ENCODE measurements around the gene RAB13.
"Not testable (repeated sequence)": the region's sequence is repeated elsewhere in the genome, so short reads cannot be mapped to it uniquely, and the experiment has no call there.

Gene RAB13

GRCh38 chr1:153979091-153979490 lies 7.0 kb downstream of the RAB13 start:
- Histone ChIP-seq H3K4me1 (ENCODE audit: control extremely low read depth in 1 of 4, control insufficient read depth in 4 of 4, insufficient read depth in 4 of 4, low read length in 3 of 4) (peaks cover 4 to 33% (median 21%) of the 10 kb centered on the region in 4 experiments), H3K4me3 (ENCODE audit: control insufficient read depth in 1 of 7, extremely low read depth in 1 of 7, insufficient read depth in 4 of 7, low read depth in 2 of 7, low read length in 6 of 7) (peak overlapping the region in 1 of 7 experiments; percentile 98), H3K36me3 (ENCODE audit: control insufficient read depth in 4 of 4, insufficient read depth in 4 of 4, low read length in 3 of 4) (peaks cover 6 to 19% (median 17%) of the 10 kb centered on the region in 4 experiments)
- not testable (repeated sequence) for DNase-seq; H3K9me3 ChIP-seq (ENCODE audit: control extremely low read depth in 1 of 5, control insufficient read depth in 4 of 5, insufficient read depth in 2 of 5, low read depth in 1 of 5, low read length in 4 of 5); H3K27ac ChIP-seq (ENCODE audit: insufficient read depth in 1 of 2, low read depth in 1 of 2, low read length in 2 of 2, poor library complexity in 1 of 2, severe bottlenecking in 2 of 2); H3K27me3 ChIP-seq (replicated peaks in 2 of 5; ENCODE audit: control insufficient read depth in 4 of 5, insufficient read depth in 5 of 5, low read length in 4 of 5)
- over 99% methylated on average over 12 of the region's 12 CpGs for WGBS (ENCODE audit: insufficient coverage)
- CTCF ChIA-PET: interaction anchor here (0.8 to 9.1 kb wide), 5 partner anchors 7 to 182 kb away, joined by 3 to 65 read pairs (median 8); partner anchors contain the start of genes CREB3L4, DENND4B and RAB13
- POLR2A ChIA-PET: interaction anchor here (0.6 to 2.7 kb wide), 2 partner anchors 11 to 237 kb away, joined by 3 to 10 read pairs; partner anchors contain the start of gene RPS27

DNA sequence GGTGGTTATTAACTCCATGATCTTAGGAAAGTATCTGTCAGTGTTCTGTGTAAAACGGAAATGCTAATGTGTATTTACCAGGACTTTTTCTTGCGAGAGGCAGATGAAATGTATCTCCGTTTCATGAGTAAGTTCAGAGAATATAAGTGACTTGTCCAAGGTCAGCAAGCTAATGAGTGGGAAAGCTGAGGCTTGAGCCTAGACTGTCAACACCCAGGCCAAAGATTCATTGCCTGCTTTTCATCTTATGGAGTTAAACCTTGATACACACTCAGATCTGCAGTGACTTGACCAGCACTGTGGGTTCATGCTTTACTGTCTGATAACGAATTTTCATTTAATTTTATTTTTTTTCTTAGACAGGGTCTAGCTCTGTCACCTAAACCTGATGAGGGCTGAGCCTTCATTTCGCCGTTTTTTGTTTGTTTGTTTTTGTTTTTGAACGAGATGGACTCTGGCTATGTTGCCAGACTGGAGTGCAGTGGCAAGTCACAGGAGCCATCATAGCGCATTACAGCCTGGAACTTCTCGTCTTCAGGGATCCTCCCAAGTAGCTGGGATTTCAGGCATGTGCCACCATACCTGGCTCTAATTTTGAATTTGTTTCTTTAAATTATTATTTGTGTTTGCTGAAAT lies 7.7 kb downstream of the RAB13 start:
- peak overlapping the region in 1 of 2 experiments; percentile 93 for H3K27ac ChIP-seq (ENCODE audit: insufficient read depth in 1 of 2, low read depth in 1 of 2, low read length in 2 of 2, poor library complexity in 1 of 2, severe bottlenecking in 2 of 2)
- 84% methylated on average over 6 of the region's 9 CpGs for WGBS (ENCODE audit: insufficient coverage)
- ChIA-PET POLR2A (interaction anchor here (0.6 to 2.7 kb wide), 4 partner anchors 11 to 238 kb away, joined by 3 to 25 read pairs (median 9); partner anchors contain the start of genes CREB3L4, DENND4B and RPS27), CTCF (interaction anchor here (0.6 to 9.1 kb wide), 11 partner anchors 8 to 245 kb away, joined by 3 to 65 read pairs (median 6); partner anchors contain the start of genes CREB3L4, DENND4B, RAB13 and SLC39A1)
- H3K36me3 ChIP-seq (ENCODE audit: control insufficient read depth in 4 of 4, insufficient read depth in 4 of 4, low read length in 3 of 4): peaks cover 11 to 26% (median 23%) of the 10 kb centered on the region in 4 experiments
- peak overlapping the region in 6 of 7 experiments; percentile 80 to 98 (median 90) for H3K4me3 ChIP-seq (ENCODE audit: control insufficient read depth in 1 of 7, extremely low read depth in 1 of 7, insufficient read depth in 4 of 7, low read depth in 2 of 7, low read length in 6 of 7)
- H3K9me3 ChIP-seq (ENCODE audit: control extremely low read depth in 1 of 5, control insufficient read depth in 4 of 5, insufficient read depth in 2 of 5, low read depth in 1 of 5, low read length in 4 of 5): no peaks in the 10 kb centered on the region
- no peaks in the 10 kb centered on the region for H3K27me3 ChIP-seq (replicated peaks in 2 of 5; ENCODE audit: control insufficient read depth in 4 of 5, insufficient read depth in 5 of 5, low read length in 4 of 5)
- H3K4me1 ChIP-seq (ENCODE audit: control extremely low read depth in 1 of 4, control insufficient read depth in 4 of 4, insufficient read depth in 4 of 4, low read length in 3 of 4): peaks cover 4 to 32% (median 20%) of the 10 kb centered on the region in 4 experiments
- DNase-seq: no peak

DNA sequence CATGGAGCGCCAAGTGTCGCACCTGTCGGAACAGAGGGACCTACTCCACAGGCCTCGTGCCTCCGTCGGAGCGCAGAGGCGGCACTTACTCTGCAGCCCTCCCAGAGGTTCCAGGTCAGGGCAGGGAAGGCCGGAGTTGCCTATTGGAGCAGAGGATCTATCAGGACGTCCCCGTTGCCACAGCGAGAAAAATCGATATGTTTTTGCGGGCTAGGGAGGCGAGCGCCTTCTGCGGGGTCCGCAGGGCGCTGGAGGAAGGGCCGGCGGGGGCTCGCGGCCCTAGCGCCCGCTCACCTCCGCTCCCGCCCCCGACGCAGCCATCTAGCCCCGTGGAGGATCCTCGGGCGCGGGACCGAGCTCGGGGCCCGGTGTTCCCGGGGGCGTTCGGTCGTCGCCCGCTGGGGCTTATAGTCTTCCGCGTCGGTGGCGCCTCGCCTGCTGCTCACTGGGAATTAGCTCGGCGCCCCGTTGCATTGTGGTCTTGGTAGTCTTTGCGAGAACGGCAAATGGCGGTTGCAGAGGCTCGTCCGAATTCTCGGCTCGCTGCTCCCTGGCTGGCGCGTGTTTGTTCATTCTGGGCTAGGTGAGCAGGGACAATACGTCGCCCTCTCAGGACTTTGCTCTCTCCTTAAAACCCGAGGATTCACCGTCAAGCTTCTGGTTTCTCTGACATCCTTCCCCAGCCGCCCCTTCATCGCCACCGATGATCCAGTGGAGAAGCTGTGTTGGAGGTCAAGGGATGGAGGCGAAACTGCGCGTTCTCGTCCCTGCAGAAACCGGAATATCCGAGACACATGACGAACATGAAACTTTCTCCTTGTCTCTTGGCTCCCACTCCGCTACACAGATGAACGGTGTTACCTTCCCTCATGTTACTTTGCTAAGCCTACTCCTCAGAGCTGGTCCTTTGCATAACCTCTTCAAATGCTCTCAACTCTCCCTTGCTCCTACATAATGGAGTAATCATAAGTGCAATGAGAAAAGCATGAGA lies 8.6 kb downstream of the RAB13 start, which contains the start of gene JTB:
Gene JTB, minus strand, starts transcription at position 425 of the 991 bp plus-strand sequence. Its CDS starts 422 bp downstream, at position 3.
- DNase-seq: peak; percentile 78 to 91 (median 88)
- ChIA-PET POLR2A (interaction anchor here (0.5 to 2.7 kb wide), 7 partner anchors 8 to 1514 kb away, joined by 3 to 25 read pairs (median 6); partner anchors contain the start of genes CREB3L4, DENND4B, RAB13 and RPS27), CTCF (interaction anchor here (0.5 to 9.1 kb wide), 12 partner anchors 9 to 279 kb away, joined by 3 to 65 read pairs (median 5); partner anchors contain the start of genes CREB3L4, DENND4B, RAB13 and SLC39A1)
- Histone ChIP-seq H3K27ac (ENCODE audit: insufficient read depth in 1 of 2, low read depth in 1 of 2, low read length in 2 of 2, poor library complexity in 1 of 2, severe bottlenecking in 2 of 2) (peak within 1 kb of the TSS; percentile 75 to 93), H3K36me3 (ENCODE audit: control insufficient read depth in 4 of 4, insufficient read depth in 4 of 4, low read length in 3 of 4) (peaks cover 11 to 32% (median 26%) of the 10 kb centered on the region in 4 experiments), H3K4me3 (ENCODE audit: control insufficient read depth in 1 of 7, extremely low read depth in 1 of 7, insufficient read depth in 4 of 7, low read depth in 2 of 7, low read length in 6 of 7) (peak within 1 kb of the TSS; percentile 80 to 98 (median 88)), H3K9me3 (ENCODE audit: control extremely low read depth in 1 of 5, control insufficient read depth in 4 of 5, insufficient read depth in 2 of 5, low read depth in 1 of 5, low read length in 4 of 5) (no peaks in the 10 kb centered on the region), H3K4me1 (ENCODE audit: control extremely low read depth in 1 of 4, control insufficient read depth in 4 of 4, insufficient read depth in 4 of 4, low read length in 3 of 4) (peaks cover 4 to 35% (median 22%) of the 10 kb centered on the region in 4 experiments), H3K27me3 (replicated peaks in 2 of 5; ENCODE audit: control insufficient read depth in 4 of 5, insufficient read depth in 5 of 5, low read length in 4 of 5) (no peaks in the 10 kb centered on the region)
- WGBS (ENCODE audit: insufficient coverage): 0% methylated on average over 72 of the region's 75 CpGs

GRCh38 chr1:153976819-153977249 lies 9.3 kb downstream of the RAB13 start:
- no peaks in the 10 kb centered on the region for H3K9me3 ChIP-seq (ENCODE audit: control extremely low read depth in 1 of 5, control insufficient read depth in 4 of 5, insufficient read depth in 2 of 5, low read depth in 1 of 5, low read length in 4 of 5)
- no peaks in the 10 kb centered on the region for H3K27me3 ChIP-seq (replicated peaks in 2 of 5; ENCODE audit: control insufficient read depth in 4 of 5, insufficient read depth in 5 of 5, low read length in 4 of 5)
- WGBS (ENCODE audit: insufficient coverage): 0% methylated on average over 11 of the region's 16 CpGs
- peaks cover 4 to 37% (median 28%) of the 10 kb centered on the region in 4 experiments for H3K4me1 ChIP-seq (ENCODE audit: control extremely low read depth in 1 of 4, control insufficient read depth in 4 of 4, insufficient read depth in 4 of 4, low read length in 3 of 4)
- ChIA-PET CTCF (interaction anchor here (0.5 to 9.1 kb wide), 13 partner anchors 10 to 278 kb away, joined by 3 to 65 read pairs (median 5); partner anchors contain the start of genes CREB3L4, DENND4B, RAB13 and SLC39A1), POLR2A (interaction anchor here (0.6 to 2.7 kb wide), 5 partner anchors 9 to 1514 kb away, joined by 3 to 25 read pairs (median 8); partner anchors contain the start of genes CREB3L4, DENND4B, RAB13 and RPS27)
- no peak for DNase-seq
- H3K4me3 ChIP-seq (ENCODE audit: control insufficient read depth in 1 of 7, extremely low read depth in 1 of 7, insufficient read depth in 4 of 7, low read depth in 2 of 7, low read length in 6 of 7): peak overlapping the region; percentile 80 to 98 (median 88)
- peak overlapping the region; percentile 75 to 93 for H3K27ac ChIP-seq (ENCODE audit: insufficient read depth in 1 of 2, low read depth in 1 of 2, low read length in 2 of 2, poor library complexity in 1 of 2, severe bottlenecking in 2 of 2)
- H3K36me3 ChIP-seq (ENCODE audit: control insufficient read depth in 4 of 4, insufficient read depth in 4 of 4, low read length in 3 of 4): peaks cover 11 to 38% (median 27%) of the 10 kb centered on the region in 4 experiments

GRCh38 chr1:153973525-153973924 lies 12.6 kb downstream of the RAB13 start:
- Histone ChIP-seq H3K4me3 (ENCODE audit: control insufficient read depth in 1 of 7, extremely low read depth in 1 of 7, insufficient read depth in 4 of 7, low read depth in 2 of 7, low read length in 6 of 7) (no peak overlapping the region), H3K4me1 (ENCODE audit: control extremely low read depth in 1 of 4, control insufficient read depth in 4 of 4, insufficient read depth in 4 of 4, low read length in 3 of 4) (peaks cover 4 to 50% (median 37%) of the 10 kb centered on the region in 4 experiments), H3K27me3 (replicated peaks in 2 of 5; ENCODE audit: control insufficient read depth in 4 of 5, insufficient read depth in 5 of 5, low read length in 4 of 5) (no peaks in the 10 kb centered on the region), H3K36me3 (ENCODE audit: control insufficient read depth in 4 of 4, insufficient read depth in 4 of 4, low read length in 3 of 4) (peaks cover 11 to 40% (median 24%) of the 10 kb centered on the region in 4 experiments), H3K27ac (ENCODE audit: insufficient read depth in 1 of 2, low read depth in 1 of 2, low read length in 2 of 2, poor library complexity in 1 of 2, severe bottlenecking in 2 of 2) (peak overlapping the region in 1 of 2 experiments; percentile 11), H3K9me3 (ENCODE audit: control extremely low read depth in 1 of 5, control insufficient read depth in 4 of 5, insufficient read depth in 2 of 5, low read depth in 1 of 5, low read length in 4 of 5) (no peaks in the 10 kb centered on the region)
- DNase-seq: no peak
- ChIA-PET CTCF (interaction anchor here (1.1 to 9.1 kb wide), 3 partner anchors 13 to 52 kb away, joined by 3 to 65 read pairs (median 9); partner anchors contain the start of genes DENND4B and RAB13), POLR2A (interaction anchor here (0.9 to 1.0 kb wide), 2 partner anchors 15 to 51 kb away, joined by 3 read pairs; partner anchors contain the start of genes CRTC2 and GATAD2B)
- 91% methylated on average over 6 of the region's 7 CpGs for WGBS (ENCODE audit: insufficient coverage)

DNA sequence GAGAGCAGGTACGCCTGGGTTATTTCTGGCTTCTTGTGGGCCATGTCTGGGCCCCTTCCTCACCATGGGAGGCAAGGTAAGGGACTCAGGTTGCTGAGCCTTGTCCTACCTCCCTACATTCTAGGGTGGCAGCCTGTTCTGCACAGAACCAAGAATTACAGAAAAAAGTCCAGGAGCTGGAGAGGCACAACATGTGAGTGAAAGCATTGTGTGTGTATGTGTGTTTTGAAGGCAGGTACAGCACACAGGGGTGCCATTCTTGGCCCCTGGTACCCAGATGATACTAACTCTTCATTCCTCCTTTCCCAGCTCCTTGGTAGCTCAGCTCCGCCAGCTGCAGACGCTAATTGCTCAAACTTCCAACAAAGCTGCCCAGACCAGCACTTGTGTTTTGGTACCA lies 13.1 kb downstream of the RAB13 start:
- H3K4me3 ChIP-seq (ENCODE audit: control insufficient read depth in 1 of 7, extremely low read depth in 1 of 7, insufficient read depth in 4 of 7, low read depth in 2 of 7, low read length in 6 of 7): no peak overlapping the region
- H3K4me1 ChIP-seq (ENCODE audit: control extremely low read depth in 1 of 4, control insufficient read depth in 4 of 4, insufficient read depth in 4 of 4, low read length in 3 of 4): peaks cover 1 to 50% (median 39%) of the 10 kb centered on the region in 4 experiments
- CTCF ChIA-PET: interaction anchor here (0.9 to 9.1 kb wide), 5 partner anchors 13 to 146 kb away, joined by 3 to 65 read pairs (median 3); partner anchors contain the start of genes DENND4B and RAB13
- no peak for DNase-seq
- POLR2A ChIA-PET: interaction anchor here (0.9 to 1.0 kb wide), 2 partner anchors 15 to 50 kb away, joined by 3 read pairs; partner anchors contain the start of genes CRTC2 and GATAD2B
- H3K27me3 ChIP-seq (replicated peaks in 2 of 5; ENCODE audit: control insufficient read depth in 4 of 5, insufficient read depth in 5 of 5, low read length in 4 of 5): no peaks in the 10 kb centered on the region
- no peak overlapping the region for H3K27ac ChIP-seq (ENCODE audit: insufficient read depth in 1 of 2, low read depth in 1 of 2, low read length in 2 of 2, poor library complexity in 1 of 2, severe bottlenecking in 2 of 2)
- H3K36me3 ChIP-seq (ENCODE audit: control insufficient read depth in 4 of 4, insufficient read depth in 4 of 4, low read length in 3 of 4): peaks cover 11 to 40% (median 24%) of the 10 kb centered on the region in 4 experiments
- 86% methylated on average over 1 of the region's 3 CpGs for WGBS (ENCODE audit: insufficient coverage)
- H3K9me3 ChIP-seq (ENCODE audit: control extremely low read depth in 1 of 5, control insufficient read depth in 4 of 5, insufficient read depth in 2 of 5, low read depth in 1 of 5, low read length in 4 of 5): no peaks in the 10 kb centered on the region
